ENCODE results near the gene SLC12A5. TPM values are rescaled to one million over a fixed set of nuclear protein-coding genes. Genes with fewer than 3 reads are reported as not detected.

SLC12A5 gene
- total RNA-seq, 1 experiment from 2014 or later: 7.2 TPM

DNA sequence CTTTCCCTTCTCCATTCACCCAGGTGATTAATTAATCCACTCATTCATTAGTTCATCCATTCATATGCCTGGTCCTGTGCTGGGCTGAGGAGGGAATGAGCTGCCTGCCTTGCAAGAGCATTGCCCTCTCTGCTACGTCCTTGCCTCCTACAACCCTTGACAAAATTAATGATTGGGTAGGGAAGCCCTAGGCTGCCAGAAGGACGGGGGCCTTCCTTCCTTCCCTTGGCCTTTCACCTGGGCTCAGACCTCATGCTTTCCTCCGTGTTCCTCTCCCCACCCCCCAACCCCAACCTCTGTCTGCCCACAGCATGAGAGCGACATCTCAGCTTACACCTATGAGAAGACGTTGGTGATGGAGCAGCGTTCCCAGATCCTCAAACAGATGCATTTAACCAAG is 25.6 kb downstream of the SLC12A5 start (continued):
- TF ChIP-seq, protein P1, sequence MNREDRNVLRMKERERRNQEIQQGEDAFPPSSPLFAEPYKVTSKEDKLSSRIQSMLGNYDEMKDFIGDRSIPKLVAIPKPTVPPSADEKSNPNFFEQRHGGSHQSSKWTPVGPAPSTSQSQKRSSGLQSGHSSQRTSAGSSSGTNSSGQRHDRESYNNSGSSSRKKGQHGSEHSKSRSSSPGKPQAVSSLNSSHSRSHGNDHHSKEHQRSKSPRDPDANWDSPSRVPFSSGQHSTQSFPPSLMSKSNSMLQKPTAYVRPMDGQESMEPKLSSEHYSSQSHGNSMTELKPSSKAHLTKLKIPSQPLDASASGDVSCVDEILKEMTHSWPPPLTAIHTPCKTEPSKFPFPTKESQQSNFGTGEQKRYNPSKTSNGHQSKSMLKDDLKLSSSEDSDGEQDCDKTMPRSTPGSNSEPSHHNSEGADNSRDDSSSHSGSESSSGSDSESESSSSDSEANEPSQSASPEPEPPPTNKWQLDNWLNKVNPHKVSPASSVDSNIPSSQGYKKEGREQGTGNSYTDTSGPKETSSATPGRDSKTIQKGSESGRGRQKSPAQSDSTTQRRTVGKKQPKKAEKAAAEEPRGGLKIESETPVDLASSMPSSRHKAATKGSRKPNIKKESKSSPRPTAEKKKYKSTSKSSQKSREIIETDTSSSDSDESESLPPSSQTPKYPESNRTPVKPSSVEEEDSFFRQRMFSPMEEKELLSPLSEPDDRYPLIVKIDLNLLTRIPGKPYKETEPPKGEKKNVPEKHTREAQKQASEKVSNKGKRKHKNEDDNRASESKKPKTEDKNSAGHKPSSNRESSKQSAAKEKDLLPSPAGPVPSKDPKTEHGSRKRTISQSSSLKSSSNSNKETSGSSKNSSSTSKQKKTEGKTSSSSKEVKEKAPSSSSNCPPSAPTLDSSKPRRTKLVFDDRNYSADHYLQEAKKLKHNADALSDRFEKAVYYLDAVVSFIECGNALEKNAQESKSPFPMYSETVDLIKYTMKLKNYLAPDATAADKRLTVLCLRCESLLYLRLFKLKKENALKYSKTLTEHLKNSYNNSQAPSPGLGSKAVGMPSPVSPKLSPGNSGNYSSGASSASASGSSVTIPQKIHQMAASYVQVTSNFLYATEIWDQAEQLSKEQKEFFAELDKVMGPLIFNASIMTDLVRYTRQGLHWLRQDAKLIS (CRISPR knock-in tag; IDR thresholded peaks at IDR 0.05; ENCODE audit: borderline replicate concordance): no peak
- TF ChIP-seq ZNF416 (CRISPR knock-in tag; IDR thresholded peaks at IDR 0.05) (no peak), FOXP1 (CRISPR knock-in tag; IDR thresholded peaks at IDR 0.05; ENCODE audit: borderline replicate concordance) (no peak), MYBL2 (CRISPR knock-in tag; IDR thresholded peaks at IDR 0.05) (no peak), ZNF317 (CRISPR knock-in tag; IDR thresholded peaks at IDR 0.05; ENCODE audit: borderline replicate concordance, low read depth) (no peak), ETV6 (CRISPR knock-in tag; IDR thresholded peaks at IDR 0.05) (no peak), OVOL2 (CRISPR knock-in tag; IDR thresholded peaks at IDR 0.05; ENCODE audit: borderline replicate concordance) (no peak)

DNA sequence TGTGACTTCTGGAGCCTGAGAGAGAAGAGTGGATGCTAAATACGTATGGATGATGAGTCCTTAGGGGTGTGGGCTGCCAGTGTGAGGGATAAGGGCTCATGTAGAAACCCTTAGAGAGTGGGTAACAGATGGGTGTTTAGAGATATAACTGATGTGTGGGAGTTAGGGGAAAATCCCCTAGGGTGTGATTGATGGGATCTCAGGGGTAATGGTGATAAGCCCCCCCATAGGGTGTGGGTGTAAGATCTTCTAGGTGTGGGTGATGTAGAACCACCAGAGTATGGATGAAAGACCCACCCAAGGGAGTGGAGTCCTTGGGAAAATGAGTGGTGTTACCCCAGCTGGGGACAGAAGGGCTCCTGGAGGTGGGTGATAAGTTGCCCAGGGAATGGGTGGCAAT is 26.3 kb downstream of the SLC12A5 start:
- H3K27me3 Mint-ChIP-seq (ENCODE audit: low read depth): peaks cover 71% of the 10 kb centered on the region
- H3K27ac Mint-ChIP-seq: no peak overlapping the region
- POLR2A ChIA-PET: no interaction called here
- H3K4me3 Mint-ChIP-seq: no peak overlapping the region
- peaks cover 18% of the 10 kb centered on the region for H3K4me1 Mint-ChIP-seq
- no peaks in the 10 kb centered on the region for H3K36me3 Mint-ChIP-seq
- CTCF ChIA-PET: interaction anchor here (4.5 to 4.7 kb wide), 2 partner anchors 32 to 69 kb away, joined by 29 to 108 read pairs; no protein-coding TSS in a partner anchor
- no peak for DNase-seq (ENCODE audit: low spot score)
- no peak for ATAC-seq
- H3K9me3 Mint-ChIP-seq: no peaks in the 10 kb centered on the region
- TF ChIP-seq AR (CRISPR knock-in tag; IDR thresholded peaks at IDR 0.05) (no peak), PREB (CRISPR knock-in tag; IDR thresholded peaks at IDR 0.05; ENCODE audit: borderline replicate concordance) (no peak), FOXP4 (CRISPR knock-in tag; IDR thresholded peaks at IDR 0.05) (no peak), OVOL2 (CRISPR knock-in tag; IDR thresholded peaks at IDR 0.05; ENCODE audit: borderline replicate concordance) (no peak), ATF3 (CRISPR knock-in tag; conservative IDR thresholded peaks at IDR 0.05) (no peak), MXD4 (CRISPR knock-in tag; IDR thresholded peaks at IDR 0.05; ENCODE audit: borderline replicate concordance) (no peak), CBFB (CRISPR knock-in tag; IDR thresholded peaks at IDR 0.05; ENCODE audit: low read depth) (no peak)
